HG02588 (cell line): ENCODE data around the gene SLC26A11.
"Not testable (repeated sequence)": the region's sequence is repeated elsewhere in the genome, so short reads cannot be mapped to it uniquely, and the experiment has no call there.

Experiments used
- ATAC-seq: cut with Tn5 transposase; IDR thresholded peaks from one replicate; pipeline ENCODE4 v1.9.1; 2021; ENCODE audit warnings: mild to moderate bottlenecking, moderate library complexity; ENCODE audit not compliant: unreplicated experiment

The SLC26A11 gene

DNA sequence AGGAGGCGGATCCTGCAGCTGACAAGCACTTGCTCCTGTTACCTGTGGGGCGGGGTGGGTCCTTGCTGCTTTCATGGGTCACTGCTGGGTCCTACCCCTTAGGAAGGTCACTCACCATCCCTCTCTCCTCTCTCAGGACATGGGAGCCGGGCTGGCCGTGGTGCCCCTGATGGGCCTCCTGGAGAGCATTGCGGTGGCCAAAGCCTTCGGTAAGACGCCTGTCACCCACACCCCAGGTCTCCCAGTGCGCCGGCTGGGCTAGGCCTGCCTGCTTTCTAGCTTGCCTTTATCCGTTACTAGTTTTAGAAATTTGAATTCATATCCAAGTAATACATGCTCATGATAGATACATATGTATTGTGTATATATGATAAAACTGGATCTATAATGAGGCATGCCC is 17.2 kb downstream of the SLC26A11 start:
- ATAC-seq, result no peak

DNA sequence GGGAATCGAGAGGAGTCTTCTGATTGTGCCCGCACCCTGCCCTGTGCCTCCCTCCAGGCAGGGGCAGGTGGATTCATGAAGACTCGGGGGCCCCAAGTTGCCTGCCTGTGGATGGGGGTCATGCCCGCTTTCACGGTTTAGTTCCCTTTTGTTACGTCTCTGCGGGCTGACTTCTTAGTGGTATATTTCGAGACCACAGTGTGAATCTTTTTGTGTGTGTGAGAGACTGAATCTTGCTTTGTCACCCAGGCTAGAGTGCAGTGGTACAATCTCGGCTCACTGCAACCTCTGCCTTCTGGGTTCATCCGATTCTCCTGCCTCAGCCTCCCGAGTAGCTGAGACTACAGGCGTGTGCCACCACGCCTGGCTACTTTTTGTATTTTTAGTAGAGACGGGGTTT is 22.3 kb downstream of the SLC26A11 start:
- ATAC-seq, result no peak

DNA sequence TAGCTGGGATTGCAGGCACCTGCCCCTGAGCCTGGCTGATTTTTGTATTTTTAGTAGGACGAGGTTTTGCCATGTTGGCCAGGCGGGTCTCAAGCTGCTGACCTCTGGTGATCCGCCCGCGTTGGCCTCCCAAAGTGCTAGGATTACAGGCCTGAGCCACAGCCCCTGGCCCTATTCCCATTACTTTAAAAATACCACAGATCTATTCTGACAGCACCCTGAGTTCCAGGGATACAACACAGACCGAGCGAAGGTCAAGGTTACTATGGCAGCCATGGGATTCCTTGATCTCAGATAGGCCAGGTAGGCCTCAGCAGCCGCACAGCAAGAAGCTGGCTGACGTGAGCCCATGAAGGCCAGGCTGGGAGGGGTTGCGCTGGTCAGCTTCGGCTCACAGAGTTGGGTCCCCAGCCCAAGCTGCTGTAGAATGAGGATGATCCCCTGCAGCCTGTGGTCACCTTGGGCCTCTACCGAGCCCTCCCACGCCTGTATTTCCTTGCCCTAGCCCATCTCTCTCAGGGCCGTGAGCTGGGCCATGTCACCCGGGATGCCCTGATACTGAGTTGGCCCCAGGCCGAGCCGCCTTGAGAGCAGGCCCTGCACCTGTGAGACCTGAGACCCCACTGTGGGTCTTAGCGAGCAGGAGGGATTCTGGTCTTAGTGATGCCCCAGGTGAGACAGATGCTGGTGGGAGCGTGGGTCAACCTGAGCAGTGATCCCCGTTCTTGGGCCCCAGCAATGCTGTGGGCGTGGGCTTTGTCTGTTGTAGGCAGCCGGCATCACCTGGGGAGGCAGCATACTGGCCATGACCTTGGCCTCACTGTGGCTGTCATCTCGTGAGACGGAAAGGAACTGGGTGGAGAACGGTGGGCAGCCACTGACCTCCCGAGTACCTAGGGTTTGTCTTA is 23.6 kb downstream of the SLC26A11 start:
- no peak for ATAC-seq

DNA sequence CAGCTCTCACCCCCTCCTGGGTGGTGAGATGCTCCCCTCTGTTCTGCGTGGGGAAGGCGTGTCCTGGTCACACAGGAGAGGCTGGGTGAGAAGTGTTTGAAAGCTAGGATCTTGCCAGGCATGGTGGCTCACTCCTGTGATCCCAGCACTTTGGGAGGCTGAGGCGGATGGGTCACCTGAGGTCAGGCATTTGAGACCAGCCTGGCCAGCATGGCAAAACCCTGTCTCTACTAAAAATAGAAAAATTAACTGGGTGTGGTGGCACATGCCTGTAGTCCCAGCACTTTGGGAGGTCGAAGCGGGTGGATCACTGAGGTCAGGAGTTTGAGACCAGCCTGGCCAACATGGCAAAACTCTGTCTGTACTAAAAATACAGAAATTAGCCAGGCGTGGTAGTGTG is 24.2 kb downstream of the SLC26A11 start:
- not testable (repeated sequence) for ATAC-seq

DNA sequence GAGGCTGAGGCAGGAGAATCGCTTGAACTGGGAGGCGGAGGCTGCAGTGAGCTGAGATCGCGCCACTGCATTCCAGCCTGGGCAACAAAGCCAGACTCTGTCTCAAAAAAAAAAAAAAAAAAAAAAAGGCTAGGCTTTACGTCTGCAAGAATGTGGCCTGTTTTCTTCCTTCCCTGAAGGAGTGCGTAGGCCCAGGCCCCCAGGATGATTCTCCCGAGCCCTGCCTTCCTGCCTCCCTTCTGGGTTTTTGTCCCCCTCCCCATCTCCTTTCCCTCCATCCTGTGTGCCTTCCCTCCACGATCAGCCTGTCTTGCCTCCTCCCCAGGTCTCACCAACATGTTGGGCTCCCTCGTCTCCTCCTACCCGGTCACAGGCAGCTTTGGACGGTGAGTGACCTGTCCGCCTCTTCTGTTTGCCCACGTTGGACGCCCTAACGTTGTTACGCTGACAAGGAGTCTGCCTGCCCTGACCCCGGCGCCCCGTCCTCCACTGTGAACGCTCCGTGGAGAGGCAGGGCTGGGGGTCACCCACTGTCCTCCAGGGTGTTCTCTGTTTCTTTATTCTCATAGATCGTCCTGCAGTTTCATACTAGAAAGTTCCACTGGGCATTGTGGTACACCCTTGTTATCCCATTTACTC is 24.8 kb downstream of the SLC26A11 start:
- ATAC-seq, result no peak

DNA sequence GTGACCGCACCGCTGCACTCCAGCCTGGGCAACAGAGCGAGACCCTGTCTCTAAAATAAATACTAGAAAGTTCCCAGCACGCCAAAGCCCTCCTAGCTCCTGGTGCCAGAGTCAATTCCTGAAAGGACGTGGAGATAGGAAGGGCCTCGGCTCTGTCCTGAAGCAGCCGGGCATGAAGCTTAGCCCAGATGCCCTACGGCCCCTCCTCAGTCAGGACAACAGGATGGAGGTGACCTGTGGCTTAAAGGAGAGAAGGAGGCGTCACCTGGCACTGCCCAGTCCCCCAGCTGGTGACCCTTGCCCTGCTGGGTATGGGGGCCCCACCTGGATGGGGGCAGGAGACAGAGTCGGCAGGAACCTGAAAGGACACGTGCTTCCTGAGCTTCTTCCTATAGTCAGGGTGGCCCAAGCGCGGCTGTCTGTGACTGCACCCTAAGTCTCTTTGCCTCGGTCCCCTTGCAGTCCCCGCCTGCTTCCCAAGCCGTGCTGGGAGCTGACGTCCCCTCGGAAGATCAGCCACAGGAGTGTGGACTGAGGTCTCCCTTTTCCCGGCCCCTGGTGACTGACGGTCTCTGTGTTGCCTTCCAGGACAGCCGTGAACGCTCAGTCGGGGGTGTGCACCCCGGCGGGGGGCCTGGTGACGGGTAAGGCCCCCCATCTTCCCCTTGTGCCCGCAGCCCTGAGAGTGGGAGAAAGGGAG is 25.5 kb downstream of the SLC26A11 start:
- ATAC-seq, result no peak

DNA sequence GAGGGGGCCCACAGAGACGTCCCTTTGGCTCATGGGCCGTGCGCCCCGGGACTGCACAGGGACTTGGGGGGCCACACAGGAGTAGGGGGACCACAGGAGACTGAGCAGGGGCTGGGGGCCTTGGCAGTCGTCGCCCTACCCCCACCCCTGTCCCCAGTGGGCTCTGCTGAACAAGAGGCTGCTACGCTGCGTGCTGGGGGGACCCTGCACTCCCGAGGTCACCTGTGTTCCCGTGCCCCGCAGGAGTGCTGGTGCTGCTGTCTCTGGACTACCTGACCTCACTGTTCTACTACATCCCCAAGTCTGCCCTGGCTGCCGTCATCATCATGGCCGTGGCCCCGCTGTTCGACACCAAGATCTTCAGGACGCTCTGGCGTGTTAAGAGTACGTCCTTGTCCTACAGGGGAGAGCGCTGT is 26.0 kb downstream of the SLC26A11 start:
- no peak for ATAC-seq

DNA sequence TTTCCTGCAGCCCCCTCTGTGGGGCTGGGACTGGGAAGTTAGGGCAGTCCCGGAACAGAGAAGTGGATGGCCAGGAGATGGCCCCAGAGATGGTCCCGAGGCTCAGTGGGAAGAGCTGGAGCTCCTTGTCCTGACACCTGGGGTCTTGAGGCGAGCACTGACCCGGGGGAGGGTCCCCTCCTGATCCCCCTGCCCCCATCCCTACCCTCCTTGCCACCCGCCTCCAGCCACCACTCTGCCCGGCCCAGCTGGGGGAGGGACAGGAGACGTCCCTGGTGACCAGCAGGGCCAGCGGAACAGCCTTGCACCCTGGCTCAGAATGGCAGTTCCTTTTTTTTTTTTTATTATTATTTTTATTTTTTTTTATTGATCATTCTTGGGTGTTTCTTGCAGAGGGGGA is 26.5 kb downstream of the SLC26A11 start:
- ATAC-seq, result no peak

DNA sequence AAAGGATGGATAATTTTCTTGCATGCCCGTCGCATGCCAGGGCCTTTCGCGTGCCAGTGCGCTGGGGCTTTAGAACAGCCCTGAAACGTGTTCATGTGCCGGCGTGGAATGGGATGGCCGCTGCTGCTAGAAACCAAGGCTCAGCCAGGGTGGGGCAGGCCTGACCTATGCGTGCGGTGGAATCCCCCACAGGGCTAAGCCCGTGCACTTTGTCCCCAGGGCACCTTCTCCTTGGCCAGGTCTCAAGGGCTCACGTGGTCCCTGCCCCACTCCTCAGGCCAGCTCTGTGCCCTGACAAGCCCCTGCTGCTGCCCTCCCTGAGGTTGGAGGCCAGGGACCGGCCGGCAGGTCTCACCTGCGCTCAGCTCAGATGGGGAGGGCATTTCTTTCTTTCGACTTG is 27.3 kb downstream of the SLC26A11 start:
- no peak for ATAC-seq

DNA sequence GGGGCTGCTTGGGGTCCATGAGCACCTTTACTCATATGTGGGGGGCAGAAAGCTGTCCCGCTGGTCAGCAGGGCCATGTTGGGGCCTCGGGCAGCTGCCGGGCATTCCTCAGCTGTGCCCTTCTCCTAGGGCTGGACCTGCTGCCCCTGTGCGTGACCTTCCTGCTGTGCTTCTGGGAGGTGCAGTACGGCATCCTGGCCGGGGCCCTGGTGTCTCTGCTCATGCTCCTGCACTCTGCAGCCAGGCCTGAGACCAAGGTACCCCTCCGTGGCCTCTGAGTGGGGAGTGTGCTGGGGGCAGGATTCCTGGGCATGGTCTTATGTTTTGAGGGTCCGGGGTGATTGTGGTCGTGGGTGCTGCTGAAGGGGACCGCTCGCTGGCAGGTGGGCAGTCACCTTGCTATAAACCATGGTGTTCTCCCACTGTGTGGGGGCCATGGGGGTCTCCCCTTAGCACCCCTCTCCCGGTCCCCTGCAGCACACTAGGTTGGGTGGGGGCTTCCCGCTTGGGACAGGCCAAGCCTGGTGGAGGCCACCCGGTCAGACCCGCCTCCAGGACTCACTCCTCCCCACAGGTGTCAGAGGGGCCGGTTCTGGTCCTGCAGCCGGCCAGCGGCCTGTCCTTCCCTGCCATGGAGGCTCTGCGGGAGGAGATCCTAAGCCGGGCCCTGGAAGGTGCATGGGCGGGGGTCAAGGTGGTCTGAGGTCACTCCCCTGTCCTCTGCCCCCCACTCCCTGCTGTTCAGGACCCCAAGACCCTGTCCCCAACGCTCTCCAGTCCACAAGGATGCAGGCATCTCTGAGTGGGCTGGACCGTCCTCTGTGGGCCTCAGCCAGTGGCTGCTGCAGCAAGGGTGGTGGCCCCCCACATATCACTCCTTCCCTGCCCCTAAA is 28.0 kb downstream of the SLC26A11 start:
- ATAC-seq, result no peak

DNA sequence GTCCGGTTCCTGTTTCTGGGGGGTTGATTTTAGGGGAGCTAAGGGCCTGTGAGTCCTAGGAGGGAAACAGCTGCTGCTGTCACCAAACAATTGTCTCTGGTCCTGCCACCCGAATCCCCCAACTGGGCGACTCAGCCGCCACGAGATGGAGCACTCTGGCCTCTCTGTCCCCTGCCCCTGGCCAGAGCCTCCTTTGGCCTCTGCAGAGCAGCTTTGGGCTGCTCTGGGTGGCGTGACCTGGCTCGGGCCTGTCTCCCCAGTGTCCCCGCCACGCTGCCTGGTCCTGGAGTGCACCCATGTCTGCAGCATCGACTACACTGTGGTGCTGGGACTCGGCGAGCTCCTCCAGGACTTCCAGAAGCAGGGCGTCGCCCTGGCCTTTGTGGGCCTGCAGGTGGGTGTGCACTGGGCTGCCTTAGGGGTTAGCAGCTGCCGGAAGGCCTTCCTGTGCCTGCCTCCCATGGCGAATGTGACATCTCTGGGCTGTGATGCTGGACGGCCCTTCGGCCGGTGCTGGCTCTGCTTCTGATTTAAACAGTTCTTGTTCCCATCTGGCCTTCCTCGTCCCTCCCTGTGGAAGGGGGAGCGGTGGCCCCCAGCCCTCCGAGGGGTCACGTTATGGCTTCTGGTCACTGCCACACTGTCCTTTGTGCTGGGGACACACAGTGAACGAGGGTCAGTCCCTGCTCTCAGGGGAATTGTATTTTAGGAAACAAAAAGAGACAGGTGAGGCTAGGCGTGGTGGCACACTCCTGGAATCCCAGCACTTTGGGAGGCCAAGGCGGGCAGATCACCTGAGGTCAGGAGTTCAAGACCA is 28.9 kb downstream of the SLC26A11 start:
- no peak for ATAC-seq

DNA sequence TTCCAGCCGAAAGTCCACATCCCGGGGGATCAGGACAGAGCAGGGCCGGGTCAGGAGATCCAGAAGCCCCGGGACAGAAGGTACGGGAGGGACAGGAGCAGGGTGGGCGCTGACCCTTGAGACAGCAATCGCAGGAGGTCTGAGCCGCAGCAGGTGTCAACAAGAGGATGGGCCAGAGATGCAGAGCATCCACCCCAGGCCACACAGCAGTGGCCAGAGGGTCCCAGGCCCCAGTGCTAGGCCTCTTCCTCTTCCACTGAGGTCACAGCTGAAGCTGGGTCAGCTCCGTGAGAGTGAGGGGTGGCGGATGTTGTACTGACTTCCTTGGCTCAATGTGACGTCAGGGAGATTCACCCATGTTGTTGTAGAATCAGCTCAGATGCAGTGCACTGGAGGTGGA is 31.7 kb downstream of the SLC26A11 start:
- no peak for ATAC-seq

DNA sequence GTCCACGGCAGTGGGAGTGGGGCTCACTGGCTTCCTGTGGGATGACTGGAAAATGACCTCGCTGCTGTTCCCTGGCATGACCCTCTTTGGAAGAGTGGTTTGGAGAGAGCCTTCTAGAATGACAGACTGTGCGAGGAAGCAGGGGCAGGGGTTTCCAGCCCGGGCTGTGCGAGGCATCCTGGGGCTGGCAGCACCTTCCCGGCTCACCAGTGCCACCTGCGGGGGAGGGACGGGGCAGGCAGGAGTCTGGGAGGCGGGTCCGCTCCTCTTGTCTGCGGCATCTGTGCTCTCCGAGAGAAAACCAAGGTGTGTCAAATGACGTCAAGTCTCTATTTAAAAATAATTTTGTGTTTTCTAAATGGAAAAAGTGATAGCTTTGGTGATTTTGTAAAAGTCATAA is 32.6 kb downstream of the SLC26A11 start:
- no peak for ATAC-seq

DNA sequence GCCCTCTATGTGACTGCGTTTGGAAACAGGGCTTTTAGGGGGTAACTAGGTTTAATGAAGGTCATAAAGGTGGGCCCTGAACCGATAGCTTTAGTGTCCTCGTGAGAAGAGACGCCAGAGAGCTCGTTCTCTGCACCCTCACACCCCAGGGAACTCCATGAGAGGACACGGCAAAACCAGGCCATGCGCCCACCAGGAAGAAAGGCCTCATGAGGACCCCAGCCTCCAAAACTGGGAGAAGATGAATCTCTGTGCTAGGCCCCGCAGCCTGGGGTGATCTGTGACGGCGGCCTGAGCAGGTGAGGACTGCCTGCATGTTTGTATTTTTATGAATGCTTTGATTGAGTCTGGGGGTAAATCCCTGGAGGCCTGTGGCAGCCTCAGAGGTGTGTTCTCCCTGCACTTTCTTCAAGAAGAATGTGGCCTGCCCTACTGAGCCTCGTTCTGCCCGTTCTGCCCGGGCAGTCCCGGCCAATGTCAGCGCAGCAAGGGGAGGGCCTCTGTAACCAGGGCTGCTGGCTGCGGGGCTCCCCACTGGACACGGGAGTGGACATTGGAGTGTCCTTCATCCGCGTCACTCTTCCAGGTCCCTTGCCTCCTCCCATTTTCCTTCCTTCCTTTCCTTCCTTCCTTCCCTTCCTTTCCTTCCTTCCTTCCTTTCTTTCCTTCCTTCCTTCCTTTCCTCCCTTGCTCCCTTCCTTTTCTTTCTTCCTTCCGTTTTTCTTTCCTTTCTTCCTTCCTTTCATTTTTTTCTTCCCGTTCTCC is 33.6 kb downstream of the SLC26A11 start:
- ATAC-seq, result no peak

DNA sequence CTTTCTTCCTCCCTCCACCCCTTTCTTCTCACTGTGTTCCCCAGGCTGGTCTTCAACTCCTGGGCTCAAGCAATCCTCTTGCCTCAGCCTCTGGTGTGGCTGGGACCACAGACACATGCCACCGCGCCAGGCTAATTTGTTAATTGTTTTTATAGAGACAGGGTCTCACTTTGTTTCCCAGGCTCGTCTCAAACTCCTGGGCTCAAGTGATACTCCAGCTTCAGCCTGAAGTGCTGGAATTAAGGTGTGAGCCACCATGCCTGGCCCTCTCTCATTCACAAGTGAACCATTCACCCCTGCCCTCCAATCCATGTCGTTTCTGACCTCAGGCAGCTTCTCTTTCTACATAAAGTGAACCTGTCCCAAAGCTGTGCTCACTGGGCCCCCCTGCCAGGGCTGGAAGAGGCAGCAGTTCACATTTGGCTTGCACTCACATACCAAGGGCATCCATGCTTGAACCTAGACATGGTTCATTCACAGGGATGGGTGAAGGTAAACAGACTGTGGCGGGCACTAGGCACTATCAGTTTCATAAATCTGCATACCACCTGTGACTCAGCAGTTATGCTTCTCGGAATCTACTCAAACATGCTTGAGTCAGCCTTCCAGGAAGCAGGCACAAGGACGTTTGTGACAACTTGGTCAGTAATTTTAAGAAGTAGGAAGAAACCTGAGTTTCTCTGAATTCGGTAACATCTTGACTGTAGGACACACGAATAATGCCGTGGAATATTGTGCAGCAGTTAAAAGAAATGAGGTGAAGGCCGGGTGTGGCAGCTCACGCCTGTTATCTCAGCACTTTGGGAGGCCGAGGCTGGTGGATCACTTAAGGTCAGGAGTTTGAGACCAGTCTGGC is 34.4 kb downstream of the SLC26A11 start:
- peak; percentile 56 for ATAC-seq

DNA sequence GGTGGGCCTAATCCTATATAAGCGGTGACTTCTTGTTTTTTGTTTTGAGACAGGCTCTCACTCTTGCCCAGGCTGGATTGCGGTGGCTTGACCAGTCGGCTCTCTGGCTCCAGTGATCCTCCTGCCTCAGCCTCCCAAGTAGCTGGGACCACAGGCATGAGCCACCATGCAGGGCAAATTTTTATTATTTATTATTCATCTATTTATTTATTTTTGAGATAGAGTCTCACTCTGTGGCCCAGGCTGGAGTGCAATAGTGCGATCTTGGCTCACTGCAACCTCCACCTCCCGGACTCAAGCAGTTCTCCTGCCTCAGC is 35.8 kb downstream of the SLC26A11 start:
- no peak for ATAC-seq

DNA sequence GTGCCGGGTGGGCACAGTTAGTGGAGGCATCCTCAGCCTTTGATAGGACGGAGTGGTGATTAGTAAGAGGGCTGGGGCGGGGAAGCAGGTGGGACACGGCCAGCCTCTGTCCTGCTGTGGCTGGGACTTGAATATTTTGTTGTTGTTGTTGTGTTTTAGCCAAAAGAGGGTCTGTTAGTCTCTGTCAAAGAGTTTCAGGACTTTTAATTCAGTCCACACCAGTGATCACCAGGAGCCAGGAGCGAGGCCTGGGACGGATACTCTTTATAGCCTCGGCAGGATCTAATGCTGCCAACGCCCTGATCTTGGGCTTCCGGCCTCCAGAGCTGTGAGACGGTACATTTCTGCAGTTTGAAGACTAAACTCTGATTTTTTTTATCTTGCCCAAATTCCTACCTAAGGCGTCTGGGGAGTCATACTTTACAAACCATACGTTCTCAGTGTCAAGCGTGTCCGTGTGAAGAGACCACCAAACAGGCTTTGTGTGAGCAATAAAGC is 37.5 kb downstream of the SLC26A11 start:
- ATAC-seq, result no peak

DNA sequence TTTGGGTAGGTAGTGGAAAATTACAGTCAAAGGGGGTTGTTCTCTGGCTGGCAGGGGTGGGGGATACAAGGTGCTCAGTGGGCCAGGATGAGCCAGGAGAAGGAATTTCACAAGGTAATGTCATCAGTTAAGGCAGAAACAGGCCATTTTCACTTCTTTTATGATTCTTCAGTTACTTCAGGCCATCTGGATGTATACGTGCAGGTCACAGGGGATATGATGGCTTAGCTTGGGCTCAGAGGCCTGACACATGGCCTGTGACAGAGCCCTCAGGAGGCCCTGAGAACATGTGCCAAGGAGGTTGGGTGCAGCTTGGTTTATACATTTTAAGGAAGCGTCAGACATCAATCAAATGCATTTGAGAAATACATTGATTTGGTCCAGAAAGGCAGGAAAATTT is 38.1 kb downstream of the SLC26A11 start:
- ATAC-seq, result not testable (repeated sequence)
